ENCODE data around the gene ITGAL.
"Not testable (repeated sequence)": the region's sequence is repeated elsewhere in the genome, so short reads cannot be mapped to it uniquely, and the experiment has no call there.

ITGAL gene

GRCh38 chr16:30457743-30458560, 14.6 kb upstream of the ITGAL start:
- no peak for DNase-seq

GRCh38 chr16:30458561-30459394, 13.8 kb upstream of the ITGAL start:
- DNase-seq: peak; percentile 86

GRCh38 chr16:30459456-30459855, 13.1 kb upstream of the ITGAL start:
- DNase-seq: no peak

- DNase-seq: not testable (repeated sequence)
Observed at GRCh38 chr16:30461426-30461825, 11.1 kb upstream of the ITGAL start.

GRCh38 chr16:30464078-30464477, 8.5 kb upstream of the ITGAL start:
- no peak for DNase-seq

- no peak for DNase-seq
Observed at GRCh38 chr16:30470170-30470512, 2.4 kb upstream of the ITGAL start.

- no peak for DNase-seq
Observed at GRCh38 chr16:30470632-30470995, 1.9 kb upstream of the ITGAL start.

- peak; percentile 67 for DNase-seq
Observed at GRCh38 chr16:30473231-30474073, 910 bp downstream of the ITGAL start.

GRCh38 chr16:30474074-30474452, 1.5 kb downstream of the ITGAL start:
- no peak for DNase-seq

GRCh38 chr16:30474684-30475083, 2.1 kb downstream of the ITGAL start:
- no peak for DNase-seq

- no peak for DNase-seq
Observed at GRCh38 chr16:30476991-30477390, 4.4 kb downstream of the ITGAL start.

GRCh38 chr16:30477773-30478172, 5.2 kb downstream of the ITGAL start:
- DNase-seq: not testable (repeated sequence)

GRCh38 chr16:30478766-30479478, 6.4 kb downstream of the ITGAL start:
- peak; percentile 44 for DNase-seq

GRCh38 chr16:30481381-30481780, 8.8 kb downstream of the ITGAL start:
- no peak for DNase-seq

GRCh38 chr16:30482366-30482765, 9.8 kb downstream of the ITGAL start:
- peak; percentile 18 for DNase-seq

GRCh38 chr16:30484887-30485286, 12.3 kb downstream of the ITGAL start:
- no peak for DNase-seq

GRCh38 chr16:30485818-30486436, 13.4 kb downstream of the ITGAL start:
- DNase-seq: no peak

GRCh38 chr16:30488764-30489605, 16.4 kb downstream of the ITGAL start:
- DNase-seq: peak; percentile 79

GRCh38 chr16:30490210-30490609, 17.7 kb downstream of the ITGAL start:
- DNase-seq: no peak

GRCh38 chr16:30491229-30491628, 18.7 kb downstream of the ITGAL start:
- DNase-seq: no peak

- DNase-seq: peak; percentile 57
Observed at GRCh38 chr16:30491744-30492308, 19.3 kb downstream of the ITGAL start.
